HepG2 (cell line): ENCODE results near the gene SLC44A4. TPM values are rescaled to one million over a fixed set of nuclear protein-coding genes. Genes with fewer than 3 reads are reported as not detected.
A peak's percentile ranks its signal among the peaks of the same experiment; 100 is the strongest.

Experiments
- ATRX ChIP-seq: sonication (generic); formaldehyde crosslinking; IDR thresholded peaks from 2 replicates; pipeline ENCODE4 v1.4.0; 2020; ENCODE audit warnings: missing genetic modification reagents, borderline replicate concordance
- DBP ChIP-seq: sonication (generic); formaldehyde crosslinking; IDR thresholded peaks from 2 replicates; pipeline ENCODE4 v1.4.0; 2020; ENCODE audit warnings: missing genetic modification reagents; ENCODE audit errors: not compliant biosample characterization
- DMAP1 ChIP-seq: IDR thresholded peaks from 2 replicates; pipeline ENCODE4 v1.6.1; 2016
- FOXK1 ChIP-seq: sonication (generic); formaldehyde crosslinking; IDR thresholded peaks from 2 replicates; pipeline ENCODE4 v1.4.0; 2020; ENCODE audit warnings: low read depth, missing genetic modification reagents, borderline replicate concordance
- RBAK ChIP-seq: sonication (generic); formaldehyde crosslinking; IDR thresholded peaks from 2 replicates; pipeline ENCODE4 v1.5.1; 2020; ENCODE audit warnings: mild to moderate bottlenecking, missing genetic modification reagents
- SOX5 ChIP-seq: IDR thresholded peaks from 2 replicates; pipeline ENCODE4 v1.6.1; 2016; ENCODE audit warnings: borderline replicate concordance
- THYN1 ChIP-seq: sonication (generic); formaldehyde crosslinking; IDR thresholded peaks from 2 replicates; pipeline ENCODE4 v1.8.1; 2023; ENCODE audit warnings: low read depth, mild to moderate bottlenecking, moderate library complexity, missing genetic modification reagents, borderline replicate concordance
- ZBTB2 ChIP-seq: sonication (generic); formaldehyde crosslinking; IDR thresholded peaks from 2 replicates; pipeline ENCODE4 v1.8.0; 2022; ENCODE audit warnings: low read depth, missing genetic modification reagents
- ZBTB40 ChIP-seq, 2 experiments: fragments of 450-650 bp in 1 of 2; sonication (generic) in 1 of 2; formaldehyde crosslinking in 1 of 2; IDR thresholded peaks; 2 replicates each; pipeline versions ENCODE4 v1.6.1 to v1.8.0; 2016 to 2022; ENCODE audit warnings: antibody characterized with exemption in 1 of 2, mild to moderate bottlenecking in 1 of 2, missing genetic modification reagents in 1 of 2
- ZFP36 ChIP-seq: fragments of 150-350 bp; IDR thresholded peaks from 2 replicates; pipeline ENCODE4 v1.6.1; 2018; ENCODE audit warnings: borderline replicate concordance, low read length, low read depth; ENCODE audit not compliant: partially characterized antibody
- ZIK1 ChIP-seq: sonication (generic); formaldehyde crosslinking; IDR thresholded peaks from 2 replicates; pipeline ENCODE4 v1.5.0; 2020; ENCODE audit warnings: mild to moderate bottlenecking, low read depth, missing genetic modification reagents, borderline replicate concordance
- ZNF367 ChIP-seq: sonication (generic); formaldehyde crosslinking; IDR thresholded peaks from 2 replicates; pipeline ENCODE4 v1.4.0; 2020; ENCODE audit warnings: missing genetic modification reagents, borderline replicate concordance
- ZNF468 ChIP-seq: sonication (generic); formaldehyde crosslinking; IDR thresholded peaks from 2 replicates; pipeline ENCODE4 v1.8.0; 2022; ENCODE audit warnings: mild to moderate bottlenecking, moderate library complexity, missing genetic modification reagents
- ZNF709 ChIP-seq: sonication (generic); formaldehyde crosslinking; IDR thresholded peaks from 2 replicates; pipeline ENCODE4 v1.5.0; 2020; ENCODE audit warnings: mild to moderate bottlenecking, missing genetic modification reagents
- ZNF878 ChIP-seq: sonication (generic); formaldehyde crosslinking; IDR thresholded peaks from 2 replicates; pipeline ENCODE4 v1.8.1; 2023; ENCODE audit warnings: mild to moderate bottlenecking, missing genetic modification reagents, moderate library complexity
- polyA plus RNA-seq, 8 experiments: library from polyadenylated mRNA; depleted of rRNA in 3 of 8; stranded (reverse) in 7 of 8; unstranded in 1 of 8; fragments of >200 nt; fragmentation: Illumina TruSeq in 4 of 8; extraction: Trizol in 4 of 8; gene quantifications; 2 replicates each; pipeline versions ENCODE4 v1.2.1 to v1.2.3, GENCODE V29; 2011 to 2016; ENCODE audit warnings: low read depth in 4 of 8, missing spikeins in 1 of 8, mixed read lengths in 1 of 8; ENCODE audit not compliant: insufficient read depth in 1 of 8
- total RNA-seq, 5 experiments: library from RNA; depleted of rRNA; stranded (reverse); fragments of >200 nt; fragmentation: Illumina TruSeq; extraction: Trizol; gene quantifications; 2 replicates each; pipeline ENCODE4 v1.2.3, GENCODE V29; 2016; ENCODE audit warnings: low read depth in 1 of 5

SLC44A4 gene
- total and polyA plus RNA-seq, 2 of the 13 experiments (the other 11 are each of a cell fraction or from before 2014, with no cell fraction given): 3.5 to 5.9 TPM

- peak; percentile 68; the same call in 1 of the 2 replicates for TF ChIP-seq FOXK1
- no peak for TF ChIP-seq ZBTB40 (IDR thresholded peaks at IDR 0.05)
- peak; percentile 74 for TF ChIP-seq ZBTB40 (CRISPR knock-in tag; IDR thresholded peaks at IDR 0.05)
- 0 out of 2 replicates have a peak, but pooled peaks have one; percentile 2 for TF ChIP-seq ZBTB2 (CRISPR knock-in tag)
- no peak; the same call in none of the 2 replicates for TF ChIP-seq ZIK1 (CRISPR knock-in tag)
- no peak for TF ChIP-seq ZFP36
- no peak for TF ChIP-seq THYN1 (CRISPR knock-in tag)
- TF ChIP-seq SOX5 (CRISPR knock-in tag): peak; percentile 94; the same call in 1 of the 2 replicates
- no peak for TF ChIP-seq ATRX (CRISPR knock-in tag)
- no peak for TF ChIP-seq ZNF367 (CRISPR knock-in tag)
- TF ChIP-seq DBP (CRISPR knock-in tag): no peak
- TF ChIP-seq RBAK (CRISPR knock-in tag): 0 out of 2 replicates have a peak, but pooled peaks have one; percentile 64
- no peak for TF ChIP-seq ZNF709 (CRISPR knock-in tag)
- TF ChIP-seq ZNF878 (CRISPR knock-in tag): no peak
- TF ChIP-seq DMAP1 (CRISPR knock-in tag): peak; percentile 85
- no peak for TF ChIP-seq ZNF468 (CRISPR knock-in tag)
These were observed 13.3 kb downstream of the SLC44A4 start (continued) for GRCh38 chr6:31865205-31866118.
